H1 (cell line): Measurements from ENCODE around the gene PTPN3. TPM values are rescaled to one million over a fixed set of nuclear protein-coding genes. Genes with fewer than 3 reads are reported as not detected.
A peak's percentile ranks its signal among the peaks of the same experiment; 100 is the strongest.

Experiments used
- BACH1 ChIP-seq: IDR thresholded peaks from 2 replicates; pipeline ENCODE4 v1.6.1; 2012; ENCODE audit warnings: low read length, improper control_type of control experiment
- BCL11A ChIP-seq, 2 experiments: IDR thresholded peaks; one replicate each; pipeline ENCODE4 v1.6.1; 2011; ENCODE audit warnings: low read depth in 2 of 2, low read length in 2 of 2, mild to moderate bottlenecking in 2 of 2
- CREB1 ChIP-seq: IDR thresholded peaks from 2 replicates; pipeline ENCODE4 v1.6.1; 2012; ENCODE audit warnings: inconsistent platforms
- CTCF ChIP-seq, 3 experiments: IDR thresholded peaks; 1 replicate in 2 of 3; 2 replicates in 1 of 3; pipeline versions ENCODE4 v1.5.1 to v1.6.1; 2011; ENCODE audit warnings: low read length in 3 of 3, mild to moderate bottlenecking in 3 of 3, inconsistent platforms in 2 of 3, low read depth in 1 of 3, moderate library complexity in 1 of 3; ENCODE audit not compliant: insufficient read depth in 1 of 3; ENCODE audit errors: control extremely low read depth in 1 of 3
- GTF2F1 ChIP-seq: IDR thresholded peaks from 2 replicates; pipeline ENCODE4 v1.6.1; 2012; ENCODE audit warnings: low read depth, low read length, improper control_type of control experiment, borderline replicate concordance
- JUND ChIP-seq: IDR thresholded peaks from 2 replicates; pipeline ENCODE4 v1.6.1; 2011; ENCODE audit warnings: mild to moderate bottlenecking, improper control_type of control experiment, low read length
- PHF8 ChIP-seq: fragments of 200-600 bp; sonication (generic); conservative IDR thresholded peaks from 2 replicates; pipeline ENCODE4 v1.7.1; 2012; ENCODE audit warnings: low read depth, mild to moderate bottlenecking, inconsistent platforms, low read length, moderate library complexity
- SAP30 ChIP-seq: fragments of 300-600 bp; sonication (generic); IDR thresholded peaks from 2 replicates; pipeline ENCODE4 v1.7.1; 2012; ENCODE audit warnings: low read length, moderate library complexity, mild to moderate bottlenecking, inconsistent platforms; ENCODE audit not compliant: insufficient read depth, insufficient replicate concordance
- SP2 ChIP-seq: IDR thresholded peaks from 2 replicates; pipeline ENCODE4 v1.6.1; 2012; ENCODE audit warnings: mild to moderate bottlenecking, low read length, inconsistent platforms
- TAF7 ChIP-seq: optimal IDR thresholded peaks from 2 replicates; pipeline ENCODE3; 2011; ENCODE audit warnings: low read depth, mild to moderate bottlenecking, inconsistent platforms, low read length, moderate library complexity, borderline replicate concordance
- TCF12 ChIP-seq: IDR thresholded peaks from 2 replicates; pipeline ENCODE4 v1.6.1; 2011; ENCODE audit warnings: low read depth, mild to moderate bottlenecking, low read length
- USF2 ChIP-seq: IDR thresholded peaks from 2 replicates; pipeline ENCODE4 v1.6.1; 2011; ENCODE audit warnings: low read length, improper control_type of control experiment
- YY1 ChIP-seq: IDR thresholded peaks from 2 replicates; pipeline ENCODE4 v1.6.1; 2011; ENCODE audit warnings: low read depth, mild to moderate bottlenecking, low read length
- polyA plus RNA-seq, 7 experiments: library from polyadenylated mRNA; depleted of rRNA in 3 of 7; stranded (reverse) in 5 of 7; unstranded in 2 of 7; fragments of >200 nt in 5 of 7; fragments of 200-250 nt in 2 of 7; gene quantifications; 1 replicate in 5 of 7; 2 replicates in 1 of 7; 4 replicates in 1 of 7; pipeline versions ENCODE4 v1.2.1 to v1.2.3, GENCODE V29; 2011 to 2013; ENCODE audit warnings: missing spikeins in 2 of 7, mixed read lengths in 2 of 7
- total RNA-seq: library from RNA; stranded (reverse); fragmentation: NEBNext Ultra II Directional; extraction: Animal tissue kit (Norgen Biotek cat#: 25700); gene quantifications from 2 replicates; pipeline ENCODE4 v1.2.1, GENCODE V29; 2021
- TF ChIP-seq, protein P1 (sequence below): IDR thresholded peaks from 2 replicates; pipeline ENCODE4 v1.6.1; 2012; ENCODE audit warnings: low read length, inconsistent platforms

Gene PTPN3
- total and polyA plus RNA-seq, 2 of the 8 experiments (the other 6 are each of a cell fraction or from before 2014, with no cell fraction given), result 2.9 to 3.7 TPM

DNA sequence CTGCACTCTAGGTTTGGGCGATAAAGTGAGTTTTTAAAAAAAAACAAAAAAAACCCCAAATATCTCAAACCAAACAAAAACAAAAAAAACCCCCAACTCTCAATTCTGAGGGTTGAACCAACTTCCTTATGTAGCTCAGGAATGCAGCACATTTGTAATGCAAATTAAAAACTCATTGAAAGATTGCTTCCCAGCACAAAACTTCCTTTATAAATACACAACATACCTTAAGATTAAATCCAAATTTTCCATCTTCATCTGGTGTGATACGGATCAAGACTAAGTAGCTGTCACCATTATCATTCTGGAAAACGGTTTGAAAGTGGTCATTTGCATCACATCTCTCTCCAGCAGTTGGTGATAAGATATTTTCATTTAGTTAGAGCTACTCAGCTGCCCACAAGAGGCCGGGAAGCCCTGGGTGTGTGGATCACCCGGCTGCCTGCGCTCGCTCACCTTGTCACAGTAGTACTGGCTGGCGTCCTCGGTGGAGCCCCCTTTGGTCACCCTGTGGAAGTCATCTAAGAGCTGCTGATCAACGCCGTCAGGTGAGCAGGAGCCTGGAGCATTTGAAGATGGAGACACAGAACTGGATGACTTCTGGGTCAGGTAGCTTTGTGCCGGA lies 88.2 kb downstream of the PTPN3 start (continued):
- TF ChIP-seq TAF7, result no peak
- TF ChIP-seq JUND, result no peak; the same call in 1 of the 2 replicates
- no peak for TF ChIP-seq USF2
- TF ChIP-seq CREB1, result no peak
- no peak for TF ChIP-seq GTF2F1
- no peak for TF ChIP-seq SAP30
- TF ChIP-seq SP2, result no peak
- TF ChIP-seq YY1, result no peak
- TF ChIP-seq CTCF (IDR thresholded peaks at IDR 0.05; ENCODE audit: control extremely low read depth in 1 of 3, insufficient read depth in 1 of 3, low read depth in 1 of 3, low read length in 3 of 3), result peak; percentile 74 to 81 (median 78)
- no peak for TF ChIP-seq PHF8
- TF ChIP-seq BACH1, result no peak
- no peak for TF ChIP-seq BCL11A (IDR thresholded peaks at IDR 0.05; ENCODE audit: low read depth in 2 of 2, low read length in 2 of 2)
- TF ChIP-seq, protein P1, sequence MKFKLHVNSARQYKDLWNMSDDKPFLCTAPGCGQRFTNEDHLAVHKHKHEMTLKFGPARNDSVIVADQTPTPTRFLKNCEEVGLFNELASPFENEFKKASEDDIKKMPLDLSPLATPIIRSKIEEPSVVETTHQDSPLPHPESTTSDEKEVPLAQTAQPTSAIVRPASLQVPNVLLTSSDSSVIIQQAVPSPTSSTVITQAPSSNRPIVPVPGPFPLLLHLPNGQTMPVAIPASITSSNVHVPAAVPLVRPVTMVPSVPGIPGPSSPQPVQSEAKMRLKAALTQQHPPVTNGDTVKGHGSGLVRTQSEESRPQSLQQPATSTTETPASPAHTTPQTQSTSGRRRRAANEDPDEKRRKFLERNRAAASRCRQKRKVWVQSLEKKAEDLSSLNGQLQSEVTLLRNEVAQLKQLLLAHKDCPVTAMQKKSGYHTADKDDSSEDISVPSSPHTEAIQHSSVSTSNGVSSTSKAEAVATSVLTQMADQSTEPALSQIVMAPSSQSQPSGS, result no peak
- no peak for TF ChIP-seq TCF12
